NCI-H774 (cell line): ENCODE measurements around the gene NDUFC1.
"Not testable (repeated sequence)": the region's sequence is repeated elsewhere in the genome, so short reads cannot be mapped to it uniquely, and the experiment has no call there.

Experiments
- DNase-seq: peaks from one replicate; lab custom pipeline; 2025; lab: John Stamatoyannopoulos, UW

Gene NDUFC1

DNA sequence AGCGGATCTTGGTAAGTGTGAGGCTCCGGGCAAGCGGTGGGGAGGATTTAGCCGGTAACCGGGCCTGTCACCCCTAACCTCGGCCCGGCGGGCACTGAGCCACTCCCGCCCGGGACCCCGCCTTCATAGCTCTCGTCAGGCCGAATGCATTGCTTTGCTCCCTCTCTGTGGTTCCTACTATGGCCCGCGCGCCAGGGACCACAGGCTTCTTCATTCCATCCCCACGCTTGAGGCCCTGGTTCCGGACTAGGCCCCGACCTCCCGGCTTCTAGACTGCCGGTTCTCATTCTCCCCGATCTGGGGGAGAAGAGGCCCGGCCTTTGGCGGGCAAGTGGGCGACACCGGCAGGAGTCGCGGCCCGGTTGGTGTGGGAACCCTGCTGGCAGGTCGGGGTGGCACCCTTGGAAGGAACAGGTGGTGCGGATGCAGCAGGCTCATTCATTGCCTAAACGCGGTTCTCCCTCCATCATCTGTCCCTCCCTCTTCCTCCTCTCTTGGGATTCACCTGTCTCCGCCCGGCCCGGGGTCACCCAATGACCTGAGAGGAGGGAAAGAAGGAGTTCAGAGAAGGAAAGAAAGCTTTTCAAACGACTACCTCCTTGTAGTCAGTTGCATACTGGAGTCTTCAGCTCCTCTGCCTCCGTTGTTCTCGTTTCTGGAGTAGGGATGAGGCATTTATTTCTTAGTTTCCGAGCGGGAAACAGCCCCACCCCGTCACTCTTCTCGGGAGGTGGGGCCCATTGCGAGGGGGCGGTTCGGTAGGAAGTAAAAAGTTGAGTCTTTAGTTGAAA lies at the start of gene NDUFC1:
TSS of gene NDUFC1 (minus strand) at position 657 of the 791 bp plus-strand sequence. CDS start 6,679 bp downstream, outside the sequence.
- no peak for DNase-seq

DNA sequence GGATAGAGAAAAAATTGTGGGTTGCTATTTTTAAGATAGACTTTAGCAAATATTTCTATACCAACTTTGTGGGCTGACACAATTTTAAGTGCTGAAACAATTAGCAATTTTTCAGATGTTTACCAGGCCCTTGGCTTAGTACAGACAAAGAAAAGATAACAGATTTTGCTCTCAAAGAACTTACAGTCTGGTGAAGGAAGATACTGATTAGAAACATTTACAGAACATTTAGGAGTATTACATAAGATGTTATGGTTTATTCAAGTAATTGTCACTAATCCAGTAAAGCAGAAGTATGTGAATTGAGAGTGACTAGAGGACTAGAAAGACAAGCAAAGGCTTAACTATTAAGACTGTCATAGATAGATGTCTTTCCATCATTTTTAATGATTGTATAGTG lies 35.3 kb upstream of the NDUFC1 start:
- DNase-seq, result no peak

DNA sequence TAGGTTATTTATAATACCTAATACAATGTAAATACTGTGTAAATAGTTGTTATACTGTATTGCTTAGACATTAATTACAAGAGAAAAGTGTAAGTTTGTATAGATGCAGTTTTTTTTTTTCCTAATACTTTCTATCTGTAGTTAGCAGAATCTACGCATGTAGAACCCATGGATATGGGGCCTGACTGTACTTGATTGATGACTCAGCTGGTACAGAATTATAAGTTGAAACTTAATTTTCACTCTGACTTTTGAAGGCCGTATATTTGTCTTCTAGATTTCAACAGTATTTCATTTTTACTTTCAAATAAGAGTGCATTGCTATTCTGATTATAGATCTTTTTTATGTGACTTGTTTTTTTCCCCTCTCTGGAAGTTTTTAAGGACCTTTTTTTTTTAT lies 30.8 kb upstream of the NDUFC1 start:
- no peak for DNase-seq

- DNase-seq, result no peak
Observed at GRCh38 chr4:139331185-139331584, 28.9 kb upstream of the NDUFC1 start.

DNA sequence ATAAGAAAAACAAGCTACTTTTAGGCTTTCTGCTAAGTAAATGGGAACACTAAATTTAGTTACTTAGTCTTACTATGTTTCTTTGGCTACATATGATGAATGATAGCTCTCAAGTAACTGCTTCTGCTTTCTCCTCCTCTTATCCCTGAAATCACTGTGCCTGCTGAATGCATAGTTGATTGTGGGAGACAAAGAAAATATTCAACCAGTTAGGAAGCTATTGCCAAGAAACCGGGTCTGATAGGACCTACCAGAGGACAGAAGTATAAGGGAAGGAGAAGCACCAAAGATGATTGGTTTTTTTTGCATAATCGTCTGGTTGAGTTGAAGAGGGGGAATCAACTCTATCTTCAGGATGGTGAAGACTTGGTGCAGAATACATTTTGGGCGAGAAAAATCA lies 28.0 kb upstream of the NDUFC1 start:
- no peak for DNase-seq

GRCh38 chr4:139329665-139330200 lies 27.5 kb upstream of the NDUFC1 start:
- no peak for DNase-seq

DNA sequence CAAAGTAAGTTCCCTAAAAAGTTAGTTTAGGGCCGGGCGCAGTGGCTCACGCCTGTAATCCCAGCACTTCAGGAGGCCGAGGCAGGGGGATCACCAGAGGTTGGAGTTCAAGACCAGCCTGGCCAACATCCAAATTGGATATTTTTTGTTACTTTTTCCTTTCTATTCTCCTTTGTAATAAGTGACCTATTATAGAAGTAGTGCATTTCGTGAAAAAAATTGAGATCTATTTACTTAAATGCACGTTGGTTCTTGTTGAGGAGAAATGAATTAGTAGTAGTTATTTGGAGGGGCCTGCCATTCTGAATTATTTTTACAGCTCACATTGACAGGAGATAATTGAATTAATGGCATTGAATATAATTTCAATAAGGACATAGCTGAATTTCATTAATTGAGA lies 22.3 kb upstream of the NDUFC1 start:
- DNase-seq, result no peak

- not testable (repeated sequence) for DNase-seq
Observed at GRCh38 chr4:139322541-139322940, 20.3 kb upstream of the NDUFC1 start.

GRCh38 chr4:139322070-139322469 lies 19.8 kb upstream of the NDUFC1 start:
- not testable (repeated sequence) for DNase-seq

GRCh38 chr4:139319571-139319970 lies 17.3 kb upstream of the NDUFC1 start:
- DNase-seq, result no peak

DNA sequence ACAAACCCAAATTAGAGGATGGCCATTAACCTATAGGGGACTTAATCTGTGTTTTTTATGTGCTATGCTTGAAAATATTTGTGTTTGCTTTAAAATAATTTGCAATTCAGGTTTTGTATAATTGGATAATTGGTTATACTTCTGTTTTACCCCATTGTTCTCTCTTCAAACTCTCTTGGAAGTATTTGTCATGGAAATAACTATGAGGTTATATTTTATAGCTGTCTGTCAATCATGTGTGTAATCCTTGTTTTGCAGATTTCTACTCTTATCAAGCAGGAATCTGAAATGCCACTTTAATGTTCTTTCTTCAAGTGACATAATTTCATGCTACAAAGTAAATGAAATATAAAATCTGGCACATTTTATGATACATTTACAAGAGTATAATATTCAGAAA lies 15.4 kb upstream of the NDUFC1 start:
- DNase-seq, result no peak

DNA sequence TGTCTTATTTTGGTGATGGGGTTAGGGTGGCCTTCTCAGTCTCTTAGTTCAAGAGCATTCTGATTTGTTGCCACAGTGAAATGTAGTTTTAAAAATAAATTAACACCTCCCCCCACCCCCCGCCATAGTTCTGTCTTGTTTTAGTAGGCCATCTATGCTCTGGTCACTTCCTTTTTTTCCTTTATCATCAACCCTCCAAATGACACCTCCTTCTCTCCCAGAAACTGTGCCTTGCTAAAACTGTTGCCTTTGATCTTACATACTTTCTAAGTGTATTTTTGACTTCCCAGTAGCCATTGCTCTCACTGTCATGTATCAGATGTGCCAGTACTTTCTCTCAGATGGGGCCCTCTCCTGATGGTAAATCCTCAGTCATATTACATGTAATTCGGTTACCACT lies 14.5 kb upstream of the NDUFC1 start:
- DNase-seq, result no peak

DNA sequence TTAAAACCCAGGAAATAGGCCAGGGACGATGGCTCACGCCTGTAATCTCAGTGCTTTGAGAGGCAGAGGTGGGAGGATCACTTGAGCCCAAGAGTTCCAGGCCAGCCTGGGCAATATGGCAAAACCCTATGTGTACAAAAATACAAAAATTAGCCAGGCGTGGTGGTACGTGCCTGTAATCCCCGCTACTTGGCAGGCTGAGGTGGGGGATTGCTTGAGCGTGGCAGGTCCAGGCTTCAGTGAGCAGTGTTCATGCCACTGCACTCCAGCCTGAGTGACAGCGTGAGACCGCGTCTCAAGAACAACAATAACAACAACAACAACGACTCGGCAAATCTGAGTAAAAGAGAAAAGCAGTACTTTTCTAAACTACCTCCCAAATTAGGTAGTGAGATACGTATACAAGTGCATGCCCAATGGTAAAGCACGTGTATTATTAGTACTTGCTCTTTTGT lies 13.0 kb upstream of the NDUFC1 start:
- no peak for DNase-seq

DNA sequence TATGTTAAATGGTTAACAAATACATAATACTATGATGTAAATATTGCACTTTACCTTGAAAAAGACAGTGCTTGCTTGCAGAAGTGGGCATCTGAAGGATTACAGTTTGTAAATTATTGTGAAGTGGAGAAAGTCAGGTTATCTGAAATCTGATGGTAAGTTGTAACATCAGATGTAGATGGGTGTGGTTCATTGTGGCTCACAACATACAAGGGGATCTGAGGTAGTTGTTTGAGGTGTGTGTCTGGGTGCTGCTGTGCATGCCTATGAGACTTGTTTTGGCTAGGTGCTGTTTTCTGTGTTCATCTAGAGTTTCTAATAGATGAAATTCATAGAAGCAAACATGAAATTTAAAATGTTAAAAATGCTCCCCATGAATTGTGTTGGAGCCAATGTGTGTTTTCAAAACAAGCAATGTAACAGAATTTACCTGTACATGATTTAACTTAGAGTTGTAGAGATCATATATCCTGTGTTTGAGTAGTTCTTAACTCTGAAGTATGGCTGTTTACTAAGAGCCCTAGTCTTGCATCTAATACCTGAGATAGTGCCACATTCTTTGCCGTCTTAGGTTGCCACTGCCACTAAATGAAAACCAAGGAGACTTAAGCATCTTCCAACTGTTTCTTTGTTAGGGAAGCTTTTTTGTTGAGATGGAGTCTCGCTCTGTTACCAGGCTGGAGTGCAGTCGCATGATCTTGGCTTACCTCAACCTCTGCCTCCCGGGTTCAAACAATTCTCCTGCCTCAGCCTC lies 11.9 kb upstream of the NDUFC1 start:
- DNase-seq, result no peak

DNA sequence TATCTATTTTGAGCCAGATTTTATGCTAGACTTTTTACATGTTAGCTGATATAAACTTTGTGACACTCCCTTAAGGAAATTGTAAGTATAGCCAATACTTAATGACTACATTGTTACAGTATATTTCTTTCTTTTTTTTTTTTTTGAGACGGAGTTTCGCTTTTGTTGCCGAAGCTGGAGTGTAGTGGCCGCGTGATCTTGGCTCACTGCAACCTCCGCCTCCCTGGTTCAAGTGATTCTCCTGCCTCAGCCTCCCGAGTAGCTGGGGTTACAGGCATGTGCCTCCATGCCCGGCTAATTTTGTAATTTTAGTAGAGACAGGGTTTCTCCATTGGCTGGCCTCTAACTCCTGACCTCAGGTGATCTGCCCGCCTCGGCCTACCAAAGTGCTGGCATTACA lies 11.1 kb upstream of the NDUFC1 start:
- not testable (repeated sequence) for DNase-seq

- DNase-seq, result no peak
Observed at GRCh38 chr4:139312552-139313332, 10.5 kb upstream of the NDUFC1 start.

DNA sequence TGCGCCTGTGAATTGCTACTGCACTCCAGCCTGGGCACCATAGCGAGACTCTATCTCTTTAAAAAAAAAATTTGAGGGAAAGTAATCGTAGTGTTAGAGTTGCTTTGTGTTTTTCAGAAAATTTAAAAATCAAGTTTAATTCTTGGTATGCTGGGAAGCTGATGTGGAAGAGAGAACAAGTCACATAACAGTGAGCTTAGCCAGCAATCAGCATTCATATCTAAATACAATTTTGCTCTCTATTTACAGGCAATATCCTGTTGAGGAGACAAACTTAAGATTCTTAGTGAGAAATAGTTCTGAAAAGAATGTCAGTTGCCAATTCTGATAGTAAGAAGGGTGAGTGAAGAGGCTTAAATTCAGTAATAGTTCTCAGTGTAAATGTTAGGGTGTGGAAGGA lies 9.6 kb upstream of the NDUFC1 start:
- DNase-seq, result no peak

GRCh38 chr4:139304920-139305319 lies 2.6 kb upstream of the NDUFC1 start:
- DNase-seq, result no peak

GRCh38 chr4:139301113-139301820 lies 1.0 kb downstream of the NDUFC1 start, which contains the start of gene NAA15:
TSS of gene NAA15 (plus strand) at chr4:139301505. CDS start at chr4:139301778, 273 bp downstream.
- peak; percentile 90 for DNase-seq

- no peak for DNase-seq
Observed at GRCh38 chr4:139300431-139301112, 1.7 kb downstream of the NDUFC1 start.

DNA sequence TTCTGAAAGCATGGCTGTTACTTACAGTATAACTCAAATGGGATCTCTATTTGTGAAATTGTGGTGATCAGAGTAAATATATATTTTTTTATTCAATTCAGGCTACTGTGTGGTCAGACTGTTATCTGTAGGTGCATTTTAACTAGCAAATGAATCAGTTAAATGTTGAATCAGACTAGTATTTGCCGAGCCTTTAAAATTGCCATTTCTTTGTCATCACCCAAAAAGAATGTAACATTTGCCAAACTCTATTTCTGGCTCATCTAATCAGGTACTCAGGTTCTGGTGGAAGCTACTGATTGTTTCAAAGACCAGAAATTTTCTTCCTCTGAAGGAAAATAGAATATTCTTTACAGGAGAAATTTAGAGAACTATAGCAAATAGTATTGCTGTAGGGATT lies 2.7 kb downstream of the NDUFC1 start:
- no peak for DNase-seq
